HCT116 (cell line): ENCODE measurements around the gene ATP8A2.

Source experiments
- CEBPB ChIP-seq: IDR thresholded peaks from 2 replicates; pipeline ENCODE4 v1.6.1; 2012; ENCODE audit warnings: low read depth
- CTCF ChIP-seq, 3 experiments: fragments of 200-600 bp in 1 of 3; sonication (generic) in 1 of 3; IDR thresholded peaks in 2 of 3; conservative IDR thresholded peaks in 1 of 3; 2 replicates each; pipeline ENCODE4 v1.5.1; 2012 to 2017; ENCODE audit warnings: low read depth in 2 of 3, low read length in 2 of 3, antibody characterized with exemption in 1 of 3, borderline replicate concordance in 1 of 3, control low read depth in 1 of 3, mild to moderate bottlenecking in 1 of 3, mixed read lengths in 1 of 3, mixed run types in 1 of 3, moderate library complexity in 1 of 3; ENCODE audit not compliant: insufficient read depth in 1 of 3
- EGR1 ChIP-seq: IDR thresholded peaks from 2 replicates; pipeline ENCODE4 v1.6.1; 2012; ENCODE audit warnings: low read depth
- EZH2phosphoT487 ChIP-seq: fragments of 200-600 bp; IDR thresholded peaks from 2 replicates; pipeline ENCODE4 v1.6.1; 2018; ENCODE audit warnings: antibody characterized with exemption, borderline replicate concordance
- POLR2A ChIP-seq: IDR thresholded peaks from 2 replicates; pipeline ENCODE4 v1.7.0; 2011; ENCODE audit warnings: borderline replicate concordance; ENCODE audit not compliant: insufficient read depth, insufficient read length; ENCODE audit errors: extremely low read depth
- RAD21 ChIP-seq: IDR thresholded peaks from 2 replicates; pipeline ENCODE4 v1.6.1; 2012; ENCODE audit warnings: low read depth, mild to moderate bottlenecking
- REST ChIP-seq: IDR thresholded peaks from 2 replicates; pipeline ENCODE4 v1.6.1; 2012; ENCODE audit warnings: low read depth
- SIN3A ChIP-seq: IDR thresholded peaks from 2 replicates; pipeline ENCODE4 v1.6.1; 2012; ENCODE audit warnings: low read depth
- ZBTB33 ChIP-seq: IDR thresholded peaks from 2 replicates; pipeline ENCODE4 v1.6.1; 2011; ENCODE audit warnings: mild to moderate bottlenecking, low read length, moderate library complexity; ENCODE audit not compliant: insufficient replicate concordance; ENCODE audit errors: extremely low read depth
- ZNF274 ChIP-seq: fragments of 200-500 bp; sonication (Bioruptor generic); IDR thresholded peaks from 2 replicates; pipeline ENCODE4 v1.6.1; 2014; ENCODE audit warnings: mild to moderate bottlenecking, low read depth, low read length, inconsistent platforms

DNA sequence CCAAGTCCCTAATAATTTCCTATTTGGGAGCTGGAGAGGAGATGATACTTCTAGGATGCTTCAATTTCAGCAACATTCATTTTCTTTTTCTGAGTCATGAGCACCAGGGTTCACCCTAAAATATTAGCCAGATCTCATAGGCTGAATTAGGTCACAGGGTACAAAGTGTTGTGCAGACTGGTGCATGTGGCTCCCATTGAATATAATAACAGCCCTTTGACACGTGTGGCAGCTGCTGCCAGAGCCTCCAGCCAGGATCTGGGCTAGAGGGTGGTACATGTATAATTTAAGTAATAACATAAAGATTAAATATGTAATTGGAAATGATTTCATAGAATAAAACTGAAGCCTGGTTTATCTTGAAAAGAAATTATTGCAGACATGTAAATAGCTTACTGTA lies 244.9 kb downstream of the ATP8A2 start:
- TF ChIP-seq CEBPB (no peak), CTCF (IDR thresholded peaks at IDR 0.05 in 2 of 3, conservative IDR thresholded peaks at IDR 0.05 in 1 of 3; ENCODE audit: borderline replicate concordance in 1 of 3, insufficient read depth in 1 of 3, low read depth in 2 of 3, low read length in 2 of 3) (no peak), EGR1 (no peak), EZH2phosphoT487 (no peak), POLR2A (no peak), ZNF274 (no peak), ZBTB33 (no peak), SIN3A (no peak), REST (no peak), RAD21 (no peak)
